ENCODE data around the gene PBX3.

PBX3 gene

GRCh38 chr9:125942125-125942524, 195.0 kb downstream of the PBX3 start:
- DNase-seq, result no peak

DNA sequence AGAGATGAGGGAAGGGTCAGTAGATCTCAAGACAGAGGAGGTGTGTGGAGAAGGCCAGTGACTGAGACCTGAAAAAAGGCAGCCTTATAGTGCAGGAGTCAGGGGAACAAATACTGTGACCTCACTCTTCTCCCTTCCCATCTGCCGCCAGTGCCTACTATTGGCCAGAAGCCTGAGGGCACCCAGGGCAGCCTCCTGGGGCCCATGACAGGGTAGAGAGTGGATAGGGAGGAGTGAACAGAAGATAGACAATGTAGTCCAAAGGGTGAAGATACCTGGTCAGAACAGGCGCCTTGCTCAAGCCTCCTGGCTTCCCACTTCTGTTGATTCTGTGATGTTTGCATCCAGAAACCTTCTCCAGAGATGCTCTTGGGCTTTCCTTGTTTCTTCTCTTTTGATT, 196.7 kb downstream of the PBX3 start:
- DNase-seq, result no peak

DNA sequence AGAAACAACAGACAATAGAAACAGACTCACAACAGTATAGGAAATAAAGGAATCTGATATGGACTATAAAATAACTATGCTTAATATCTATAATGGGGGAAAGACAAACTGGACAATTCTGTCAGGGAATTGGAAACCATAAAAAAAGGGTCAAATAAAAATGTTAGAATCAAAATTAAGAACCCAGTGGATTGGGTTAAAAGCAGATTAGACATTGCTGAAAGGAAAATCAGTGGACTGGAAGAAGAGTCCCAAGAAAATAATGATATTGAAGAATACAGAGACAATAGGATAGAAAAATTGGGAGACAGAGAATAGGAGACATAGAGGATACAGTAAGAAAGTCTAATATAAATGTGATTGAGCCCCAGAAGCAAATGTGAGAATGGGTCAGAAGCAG, 199.2 kb downstream of the PBX3 start:
- DNase-seq, result no peak

DNA sequence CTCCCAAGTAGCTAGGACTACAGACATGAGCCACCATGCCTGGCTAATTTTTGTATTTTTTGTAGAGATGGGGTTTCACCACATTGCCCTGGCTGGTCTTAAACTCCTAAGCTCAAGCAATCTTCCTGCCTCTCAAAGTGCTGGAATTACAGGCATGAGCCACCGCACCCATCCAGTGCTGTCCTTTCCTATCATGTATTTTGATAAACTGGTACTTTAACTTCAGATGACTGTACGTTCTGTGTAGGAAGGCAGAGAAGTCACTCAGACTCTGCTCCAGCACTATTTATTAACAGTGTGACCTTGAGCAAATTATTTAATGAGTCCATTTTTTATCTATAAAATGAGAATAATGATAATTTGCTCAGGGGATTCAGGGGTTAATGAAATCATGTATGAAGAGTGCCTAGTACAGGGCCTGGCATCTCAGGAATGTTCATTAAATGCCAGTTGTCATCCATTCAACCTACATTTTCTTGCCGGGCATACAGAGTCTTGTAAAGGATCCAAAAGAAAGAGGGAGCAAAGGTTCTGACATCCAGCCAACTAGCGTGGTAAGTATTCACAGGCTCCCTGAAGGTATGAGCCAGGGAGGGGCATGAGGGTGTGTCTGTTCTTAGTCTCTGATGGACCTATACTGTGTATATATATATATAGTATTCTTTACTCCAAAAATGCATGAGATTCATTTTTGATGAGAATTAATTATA, 201.9 kb downstream of the PBX3 start:
- no peak for DNase-seq

- DNase-seq, result no peak
Observed at GRCh38 chr9:125949703-125950460, 202.7 kb downstream of the PBX3 start.

- no peak for DNase-seq
Observed at GRCh38 chr9:125950880-125951471, 203.8 kb downstream of the PBX3 start.

- DNase-seq, result no peak
Observed at GRCh38 chr9:125953314-125954019, 206.3 kb downstream of the PBX3 start.

DNA sequence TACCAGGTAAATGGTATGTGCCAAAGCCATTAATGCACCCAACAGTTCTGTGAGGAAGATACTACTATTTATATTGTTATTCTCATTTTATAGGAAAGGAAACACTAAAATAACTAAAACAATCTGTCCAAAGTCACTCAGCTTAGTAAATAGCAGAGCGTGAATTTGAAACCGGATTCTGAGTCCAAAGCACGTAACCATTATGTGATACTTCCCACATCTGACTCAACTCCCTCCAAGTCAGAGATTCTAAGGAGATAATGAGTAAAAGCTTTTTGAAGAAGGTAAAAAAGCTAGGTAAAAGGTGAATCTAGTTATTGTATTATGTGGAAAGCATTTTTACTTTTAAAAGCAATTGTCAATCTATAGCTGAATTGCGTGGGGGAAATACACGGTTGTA, 208.9 kb downstream of the PBX3 start:
- DNase-seq, result no peak

- DNase-seq, result no peak
Observed at GRCh38 chr9:125959315-125959714, 212.1 kb downstream of the PBX3 start.

GRCh38 chr9:125959951-125960619, 212.9 kb downstream of the PBX3 start:
- DNase-seq, result peak in 9 of 56 donors; percentile 5 to 35 (median 18)

DNA sequence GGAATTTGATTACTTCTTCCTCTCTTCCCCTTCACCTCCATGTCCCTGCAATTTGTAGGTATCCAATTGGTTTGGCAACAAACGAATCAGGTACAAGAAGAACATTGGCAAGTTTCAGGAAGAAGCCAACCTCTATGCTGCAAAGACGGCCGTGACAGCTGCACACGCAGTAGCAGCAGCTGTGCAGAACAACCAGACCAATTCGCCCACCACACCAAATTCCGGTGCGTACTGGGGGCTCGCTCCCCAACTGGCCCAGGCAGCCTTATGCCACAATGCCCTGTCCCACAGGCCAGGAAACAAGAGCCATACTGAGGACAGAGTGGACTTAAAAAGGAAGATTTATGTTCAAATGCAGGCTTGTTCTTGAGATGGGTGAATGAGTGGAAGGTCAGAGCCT, 213.5 kb downstream of the PBX3 start:
- peak in 3 of 56 donors; percentile 10 to 50 (median 19) for DNase-seq

DNA sequence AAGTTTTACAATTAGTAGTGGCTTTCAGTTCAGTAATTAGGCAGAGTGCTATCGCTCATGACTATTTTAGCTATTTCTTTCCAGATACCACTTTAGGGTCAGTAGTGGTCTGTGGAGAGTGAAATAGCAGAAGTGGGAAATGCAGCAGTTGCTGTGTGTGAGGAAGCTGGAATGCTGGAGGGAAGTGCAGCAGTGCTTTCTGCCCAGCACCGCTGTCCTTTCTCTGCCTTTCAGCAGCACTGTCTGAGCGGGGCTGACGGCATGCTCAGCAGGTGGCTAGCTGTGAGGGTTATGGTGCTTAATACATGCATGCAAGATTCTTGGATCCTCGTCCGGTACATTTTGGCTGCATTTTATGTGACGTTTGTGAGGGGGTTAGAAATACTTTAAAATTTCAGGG, 213.9 kb downstream of the PBX3 start:
- peak in 14 of 56 donors; percentile 7 to 56 (median 22) for DNase-seq

DNA sequence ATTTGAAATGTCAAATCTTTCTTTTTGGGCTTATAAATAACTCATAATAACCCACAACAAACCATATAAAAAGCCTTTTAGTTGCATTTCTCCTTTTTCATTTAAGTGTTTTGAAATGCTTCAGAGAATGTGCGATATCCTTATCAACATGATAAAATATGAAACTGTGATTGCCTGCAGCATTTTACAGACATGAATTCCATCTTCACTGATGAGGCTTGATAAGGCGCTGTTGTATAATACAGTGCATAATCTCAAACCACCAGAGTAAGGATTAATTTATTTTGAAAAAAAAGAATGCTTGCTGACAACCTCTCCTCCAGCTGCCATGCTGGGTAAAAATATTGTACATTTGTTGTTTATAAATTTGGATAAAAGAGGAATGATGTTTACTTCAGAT, 216.8 kb downstream of the PBX3 start:
- no peak for DNase-seq

- DNase-seq, result no peak
Observed at GRCh38 chr9:125964702-125965225, 217.6 kb downstream of the PBX3 start.

- DNase-seq, result no peak
Observed at GRCh38 chr9:125965477-125965876, 218.3 kb downstream of the PBX3 start.

DNA sequence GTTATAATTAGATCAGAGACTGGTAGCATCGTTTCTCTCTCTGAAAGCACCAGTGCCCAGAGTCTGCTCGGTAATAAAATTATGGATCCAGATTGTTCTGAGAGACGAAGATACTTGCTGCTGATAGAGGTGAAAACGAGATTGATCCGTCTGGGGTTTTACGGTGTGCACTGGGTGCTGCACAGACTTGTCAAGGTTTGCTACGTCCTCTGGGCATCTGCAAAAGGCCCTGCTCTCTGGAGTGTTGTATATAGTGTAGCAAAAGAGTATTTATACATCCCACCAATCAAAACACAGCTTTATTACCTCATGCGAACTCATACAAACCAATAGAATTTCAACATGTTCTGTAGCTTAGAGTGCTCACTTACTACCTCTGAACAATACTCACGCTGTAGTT, 219.3 kb downstream of the PBX3 start:
- DNase-seq, result no peak

DNA sequence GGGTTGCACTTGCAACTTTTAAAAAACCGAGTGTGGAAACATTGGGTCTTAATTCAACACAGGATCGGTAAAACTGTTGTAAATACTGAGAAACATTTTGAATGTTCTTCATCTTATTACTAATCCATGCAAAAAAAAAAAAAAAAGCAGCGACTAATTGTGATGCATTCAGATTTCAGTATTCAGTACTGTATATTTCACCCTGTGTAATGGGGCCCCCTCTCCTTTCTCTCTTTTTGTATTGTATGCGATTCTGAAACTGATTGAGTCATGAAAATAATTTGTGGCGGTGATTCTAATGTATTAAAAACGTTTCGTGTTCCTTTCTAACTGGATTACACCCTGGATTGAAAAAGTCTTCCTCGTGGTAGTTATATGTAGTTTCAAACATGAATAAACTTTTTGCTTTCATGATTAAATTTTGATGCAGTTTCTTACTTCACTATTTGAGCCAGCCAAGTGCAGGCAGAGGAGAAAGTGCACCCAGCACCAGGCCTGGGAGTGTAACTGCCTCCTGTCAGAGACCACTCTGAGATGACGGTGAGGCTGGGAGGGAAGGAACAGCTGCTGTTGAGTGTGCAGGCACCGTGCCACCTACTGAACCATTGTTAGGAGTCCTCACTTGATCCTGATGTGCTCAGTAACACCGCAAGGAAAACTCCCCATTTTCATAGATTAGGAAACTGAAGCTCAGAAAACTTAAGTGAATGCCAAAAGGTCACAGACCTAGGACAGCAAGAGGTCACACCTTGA, 220.0 kb downstream of the PBX3 start:
- peak in 1 of 56 donors; percentile 7 for DNase-seq

DNA sequence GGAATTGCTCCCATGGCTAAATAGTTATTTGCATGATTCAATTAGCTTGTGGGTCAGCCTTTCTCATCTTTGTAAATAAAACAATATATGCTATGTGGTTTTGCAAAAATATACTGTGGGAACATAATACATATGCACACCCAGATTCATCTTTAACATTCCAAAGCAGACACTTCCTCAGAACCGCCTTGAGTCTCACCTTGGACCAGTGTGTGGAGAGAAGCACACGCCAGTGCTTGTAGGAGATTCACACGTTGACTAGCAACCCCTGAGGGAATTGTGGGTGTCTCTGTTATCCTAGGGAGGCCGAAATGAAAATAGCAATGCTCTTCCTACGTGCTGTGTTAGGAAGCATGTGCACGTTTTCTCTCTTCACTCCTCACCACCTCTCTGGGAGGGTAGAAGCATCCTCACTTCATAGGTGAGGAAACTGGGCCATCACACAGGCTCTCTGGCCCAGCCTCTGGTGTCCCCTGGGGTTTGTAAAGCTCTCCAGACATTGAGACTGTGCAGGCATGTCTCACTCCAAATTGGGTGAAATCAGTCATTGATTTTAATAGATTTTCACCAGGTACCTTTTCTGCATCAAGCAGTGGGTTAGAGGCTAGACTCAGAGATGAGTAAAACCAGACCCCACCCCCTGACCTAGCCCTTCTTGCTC, 221.7 kb downstream of the PBX3 start:
- DNase-seq, result no peak

DNA sequence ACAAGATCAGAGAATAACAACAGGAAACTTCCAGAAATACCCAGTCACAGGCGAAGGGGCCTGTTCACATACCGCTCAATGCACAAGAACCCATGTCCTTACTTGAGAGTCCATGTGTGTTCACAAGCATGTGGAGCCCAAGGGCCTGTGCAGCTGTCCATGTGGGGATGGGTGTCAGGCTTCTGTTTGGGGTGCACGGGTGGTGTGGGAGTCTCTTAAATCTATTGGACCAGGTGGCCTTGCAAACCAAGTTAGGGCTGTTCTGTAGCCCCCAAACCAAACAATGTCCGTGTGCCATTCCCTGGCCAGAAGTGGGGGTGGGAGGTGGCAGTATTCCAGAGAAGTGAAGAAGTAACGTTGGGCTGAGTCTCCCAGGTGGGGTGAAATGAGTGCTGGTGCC, 222.3 kb downstream of the PBX3 start:
- DNase-seq, result no peak

DNA sequence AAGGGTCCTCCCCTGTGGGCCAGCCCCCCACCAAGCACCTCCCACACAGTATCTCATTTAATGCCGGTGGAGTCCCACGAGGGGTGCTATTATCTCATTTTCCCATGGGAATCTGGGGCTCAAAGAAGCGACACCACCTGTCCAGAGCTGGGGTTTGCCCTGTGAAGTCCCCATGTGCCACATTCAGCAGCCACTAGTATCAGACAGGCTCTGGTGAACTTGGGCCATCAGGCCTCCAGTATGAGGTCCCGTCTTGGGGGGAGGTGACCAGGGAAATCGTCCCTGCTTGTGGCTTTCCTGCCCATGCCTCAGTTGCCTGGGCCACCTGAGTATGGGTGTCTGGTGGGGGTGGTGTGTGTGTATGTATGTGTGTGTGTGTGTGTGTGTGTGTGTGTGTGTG, 222.7 kb downstream of the PBX3 start:
- no peak for DNase-seq
